Measurements from ENCODE around the gene MAPK14. TPM values are rescaled to one million over a fixed set of nuclear protein-coding genes. Genes with fewer than 3 reads are reported as not detected.

The MAPK14 gene
- total and polyA plus RNA-seq, 2 of the 4 experiments (the other 2 are of a cell fraction): 28.4 to 74.4 TPM

DNA sequence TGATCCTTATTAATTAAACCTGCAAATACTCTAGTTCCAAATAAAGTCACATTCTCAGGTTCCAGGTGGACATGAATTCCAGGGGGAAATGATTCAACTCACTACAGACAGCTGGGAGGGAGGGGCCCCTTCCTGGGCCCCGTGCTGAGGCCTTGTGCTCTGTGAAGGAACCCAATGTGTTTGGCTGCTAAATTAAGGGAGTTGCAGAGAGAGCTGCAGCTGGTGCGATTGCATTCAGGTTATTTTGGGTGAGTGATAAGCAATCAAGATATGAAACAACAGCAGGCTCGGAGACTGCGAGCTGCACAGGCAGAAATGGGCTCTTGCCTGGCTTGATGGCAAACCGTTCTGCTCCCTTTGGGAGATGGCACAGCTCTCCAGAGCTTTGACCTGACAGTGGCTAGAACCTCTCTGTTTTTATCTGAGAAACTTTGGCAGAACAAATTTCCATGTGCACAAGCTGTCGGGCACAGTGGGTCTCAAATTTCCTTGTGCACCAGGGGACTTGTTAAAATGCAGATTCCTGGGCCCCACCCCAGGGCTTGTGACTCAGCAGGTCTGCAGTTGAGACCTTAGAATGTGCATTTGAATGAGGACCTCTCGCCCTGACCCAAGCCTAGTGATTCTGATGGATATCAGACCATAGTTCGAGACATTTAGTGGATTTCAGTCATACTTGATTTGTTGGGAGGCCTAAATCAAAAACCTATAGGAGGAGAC, 112.5 kb downstream of the MAPK14 start:
- no peak overlapping the region for H3K4me2 ChIP-seq (ENCODE audit: low read depth, low read length)
- ChIA-PET POLR2A (ENCODE audit: unreplicated experiment) (no interaction called here), CTCF (interaction anchor here (0.6 kb wide), 1 partner anchor 9 kb away, joined by 3 read pairs; no protein-coding TSS in a partner anchor)
- in situ Hi-C loops (cut with MboI; ENCODE audit: low sequenced_read_pairs): no loop called here
- H3K9ac ChIP-seq (ENCODE audit: low read depth, low read length): no peak overlapping the region
- no peak overlapping the region for H3K14ac ChIP-seq (replicated peaks; ENCODE audit: low read depth, low read length)
- no peaks in the 10 kb centered on the region for H3K27me3 ChIP-seq (ENCODE audit: control insufficient read depth, insufficient read depth, low read length)
- 0 out of 2 replicates have a peak, but pooled peaks cover 2% of the 10 kb centered on the region for H3K4me1 ChIP-seq (ENCODE audit: control insufficient read depth, insufficient read depth, low read length)
- 100% methylated on average over 2 of the region's 8 CpGs; no CpG with 5 or more reads in 1 of the 2 experiments for WGBS, 2 experiments (ENCODE audit: extremely low coverage in 2 of 2, insufficient read length in 1 of 2)
- no peak overlapping the region for H3K4me3 ChIP-seq (ENCODE audit: insufficient read depth, low read depth, low read length)
- no peak overlapping the region for H2BK15ac ChIP-seq (ENCODE audit: low read depth, low read length)
- H4K20me1 ChIP-seq (ENCODE audit: insufficient read depth, low read length): no peaks in the 10 kb centered on the region
- no peak for ATAC-seq (ENCODE audit: low read depth)
- no peak overlapping the region for H3K56ac ChIP-seq (ENCODE audit: extremely low read depth, insufficient read depth, low read length)
- no peak for TF ChIP-seq FOS (IDR thresholded peaks at IDR 0.05; ENCODE audit: low read depth, low read length)
- TF ChIP-seq, protein P1, sequence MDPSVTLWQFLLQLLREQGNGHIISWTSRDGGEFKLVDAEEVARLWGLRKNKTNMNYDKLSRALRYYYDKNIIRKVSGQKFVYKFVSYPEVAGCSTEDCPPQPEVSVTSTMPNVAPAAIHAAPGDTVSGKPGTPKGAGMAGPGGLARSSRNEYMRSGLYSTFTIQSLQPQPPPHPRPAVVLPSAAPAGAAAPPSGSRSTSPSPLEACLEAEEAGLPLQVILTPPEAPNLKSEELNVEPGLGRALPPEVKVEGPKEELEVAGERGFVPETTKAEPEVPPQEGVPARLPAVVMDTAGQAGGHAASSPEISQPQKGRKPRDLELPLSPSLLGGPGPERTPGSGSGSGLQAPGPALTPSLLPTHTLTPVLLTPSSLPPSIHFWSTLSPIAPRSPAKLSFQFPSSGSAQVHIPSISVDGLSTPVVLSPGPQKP (IDR thresholded peaks at IDR 0.05; ENCODE audit: borderline replicate concordance, low read depth, low read length): no peak
- no peak for TF ChIP-seq RFX5 (IDR thresholded peaks at IDR 0.05; ENCODE audit: low read depth, low read length)
- TF ChIP-seq MXI1 (IDR thresholded peaks at IDR 0.05; ENCODE audit: borderline replicate concordance, low read depth, low read length): no peak
- TF ChIP-seq CEBPB (IDR thresholded peaks at IDR 0.05; ENCODE audit: low read depth, low read length): no peak
- no peak for TF ChIP-seq MAZ (IDR thresholded peaks at IDR 0.05; ENCODE audit: borderline replicate concordance, low read depth, low read length)
- intact Hi-C loops (cut with micrococcal nuclease): no loop called here
- no peak overlapping the region for H4K91ac ChIP-seq (ENCODE audit: insufficient read depth, low read depth, low read length)
- no peak overlapping the region for H3K18ac ChIP-seq (ENCODE audit: low read depth, low read length)
- H3K23ac ChIP-seq (ENCODE audit: low read depth, low read length): no peak overlapping the region
- H2BK20ac ChIP-seq (ENCODE audit: low read depth, low read length): no peak overlapping the region
- no peak overlapping the region for H2AK5ac ChIP-seq (ENCODE audit: low read depth, low read length)
- H3K27ac ChIP-seq (ENCODE audit: insufficient read depth, low read length): no peak overlapping the region
- no peak overlapping the region for H2BK5ac ChIP-seq (ENCODE audit: low read depth, low read length, poor library complexity, severe bottlenecking)
- H3K9me3 ChIP-seq (ENCODE audit: control insufficient read depth, insufficient read depth, low read length): no peaks in the 10 kb centered on the region
- no peak overlapping the region for H4K5ac ChIP-seq (ENCODE audit: low read depth, low read length)
- H2BK120ac ChIP-seq (ENCODE audit: low read depth, low read length): no peak overlapping the region
- H3K79me1 ChIP-seq (ENCODE audit: low read depth in 1 of 2, low read length in 2 of 2): no peaks in the 10 kb centered on the region
- DNase-seq: no peak
- no peak overlapping the region for H3K4ac ChIP-seq (ENCODE audit: low read depth, low read length)
- BruUV-seq (replicated peaks): no TSS peak
- dilution Hi-C loops (cut with HindIII; ENCODE audit: low sequenced_read_pairs, unreplicated experiment): no loop called here
- H2AK9ac ChIP-seq (replicated peaks; ENCODE audit: low read depth, low read length, poor library complexity): no peak overlapping the region
- H3K9me1 ChIP-seq (ENCODE audit: insufficient read depth, low read length): 0 out of 2 replicates have a peak, but pooled peaks cover 4% of the 10 kb centered on the region
- no peak overlapping the region for H2AFZ ChIP-seq (replicated peaks; ENCODE audit: low read length, poor library complexity)
- peaks cover 4% of the 10 kb centered on the region for H3K36me3 ChIP-seq (ENCODE audit: control insufficient read depth, insufficient read depth, low read length)
- no peak overlapping the region for H4K8ac ChIP-seq (ENCODE audit: low read depth in 2 of 2, low read length in 2 of 2)
